Activated CD8-positive, alpha-beta memory T cell treated with anti-CD3 and anti-CD28 coated beads for 48 hours (primary cell): ENCODE results near the gene LRRC8A.
A peak's percentile ranks its signal among the peaks of the same experiment; 100 is the strongest.
"Not testable (repeated sequence)": the region's sequence is repeated elsewhere in the genome, so short reads cannot be mapped to it uniquely, and the experiment has no call there.

Experiments used
- DNase-seq, 3 experiments: peaks; one replicate each; pipeline ENCODE4 v3.0.0-alpha.2; 2020; ENCODE audit warnings: low read depth in 2 of 3, low spot score in 2 of 3

Gene LRRC8A

DNA sequence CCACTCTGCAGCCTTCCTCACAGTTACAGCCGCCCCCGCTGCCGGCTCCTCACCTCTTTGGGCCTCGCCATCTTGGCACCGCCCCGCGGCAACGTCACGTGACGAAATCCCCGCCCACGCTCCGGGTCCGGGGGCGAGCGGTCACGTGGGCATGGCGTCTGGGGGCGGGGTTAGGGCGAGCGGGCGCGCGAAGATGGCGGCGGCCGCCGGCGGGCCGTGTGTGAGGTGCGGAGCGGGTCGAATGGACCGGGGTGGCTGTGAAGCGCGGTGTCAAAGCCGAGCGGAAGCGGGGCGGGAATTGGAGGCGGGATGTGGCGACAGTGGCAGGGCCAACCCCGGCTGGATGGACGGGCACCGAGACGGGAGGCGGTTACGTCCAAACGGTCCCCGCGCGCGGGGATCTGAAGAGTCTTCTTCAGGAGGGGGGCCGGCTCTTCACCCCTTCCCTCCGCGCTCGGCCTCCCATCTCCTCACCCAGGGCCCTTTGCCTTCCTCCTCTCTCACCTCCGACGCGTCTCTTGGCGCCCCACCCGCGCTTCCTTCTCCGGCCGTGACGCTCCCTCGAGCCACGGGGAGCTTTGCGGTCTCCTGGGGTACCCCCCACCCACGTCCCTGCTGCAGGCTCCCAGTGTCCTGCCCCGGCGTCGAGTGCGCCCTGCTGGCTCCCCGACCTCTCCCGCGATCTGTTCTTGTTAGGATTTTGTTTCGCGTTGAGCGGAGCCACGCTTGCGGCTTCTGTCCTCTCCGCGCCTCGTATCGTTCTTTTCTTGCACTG lies 65.8 kb downstream of the LRRC8A start, which contains the start of the genes DOLK and NUP188:
Gene DOLK, minus strand, starts transcription at position 77 of the 775 bp plus-strand sequence. CDS start 300 bp downstream, outside the sequence.
Gene NUP188, plus strand, starts transcription at position 173 of the 775 bp plus-strand sequence. Its CDS starts 21 bp downstream, at position 194.
- peak; percentile 98 to 100 (median 100) for DNase-seq

DNA sequence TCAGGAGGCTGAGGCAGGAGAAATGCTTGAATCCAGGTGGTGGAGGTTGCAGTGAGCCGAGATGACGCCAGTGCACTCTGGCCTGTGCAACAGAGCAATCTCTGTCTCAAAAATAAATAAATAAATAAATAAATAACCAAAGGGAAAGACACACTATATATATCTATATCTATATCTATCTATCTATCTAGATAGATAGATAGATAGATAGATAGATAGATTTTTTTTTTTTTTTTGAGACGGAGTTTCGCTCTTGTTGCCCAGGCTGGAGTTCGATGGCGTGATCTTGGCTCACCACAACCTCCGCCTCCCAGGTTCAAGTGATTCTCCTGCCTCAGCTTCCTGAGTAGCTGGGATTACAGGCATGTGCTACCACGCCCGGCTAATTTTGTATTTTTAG lies 79.5 kb downstream of the LRRC8A start:
- not testable (repeated sequence) for DNase-seq
